Sigmoid colon (tissue), 4 donors: ENCODE data around the gene SEMA6B.

ENCODE experiments used
- CTCF ChIP-seq, 4 experiments: fragments of 450-650 bp in 3 of 4; fragments of 200-600 bp in 1 of 4; IDR thresholded peaks; one replicate each; pipeline ENCODE4 v1.5.1; 2016 to 2019; ENCODE audit warnings: antibody characterized with exemption in 4 of 4, mild to moderate bottlenecking in 3 of 4, moderate library complexity in 2 of 4
- POLR2AphosphoS5 ChIP-seq, 4 donors: sonication (generic); formaldehyde crosslinking; IDR thresholded peaks; one replicate each; pipeline ENCODE4 v1.6.1; 2017; ENCODE audit warnings: antibody characterized with exemption in 4 of 4

GRCh38 chr19:4602173-4602788 is 42.8 kb upstream of the SEMA6B start:
- TF ChIP-seq CTCF (IDR thresholded peaks at IDR 0.05) = no peak
- no peak for TF ChIP-seq POLR2AphosphoS5 (IDR thresholded peaks at IDR 0.05)
